Loucy (cell line): ENCODE data around the gene C2orf68.

ENCODE experiments used
- H2AFZ ChIP-seq: fragments of 200-600 bp; sonication (generic); 2 replicates; pipeline ENCODE4 v1.6.0; 2016; ENCODE audit warnings: antibody characterized with exemption, mild to moderate bottlenecking, low read length, moderate library complexity
- H3F3A ChIP-seq: fragments of 200-600 bp; 2 replicates; pipeline ENCODE4 v1.6.0; 2016; ENCODE audit warnings: antibody characterized with exemption, low read depth, mild to moderate bottlenecking
- H3K27me3 ChIP-seq: fragments of 200-600 bp; sonication (generic); 2 replicates; pipeline ENCODE4 v1.6.1; 2014; ENCODE audit warnings: low read length, mild to moderate bottlenecking; ENCODE audit not compliant: insufficient read depth, poor library complexity, severe bottlenecking
- H3K36me3 ChIP-seq: fragments of 200-600 bp; sonication (generic); 2 replicates; pipeline ENCODE4 v1.6.1; 2016; ENCODE audit warnings: low read length; ENCODE audit not compliant: insufficient read depth
- H3K4me1 ChIP-seq: fragments of 200-600 bp; sonication (generic); 2 replicates; pipeline ENCODE4 v1.5.1; 2014; ENCODE audit warnings: low read length, mild to moderate bottlenecking; ENCODE audit not compliant: insufficient read depth, poor library complexity, severe bottlenecking
- H3K4me2 ChIP-seq: fragments of 200-600 bp; sonication (generic); 2 replicates; pipeline ENCODE4 v1.6.0; 2014; ENCODE audit warnings: antibody characterized with exemption, low read length, low read depth, mild to moderate bottlenecking; ENCODE audit not compliant: poor library complexity, severe bottlenecking
- H3K4me3 ChIP-seq: fragments of 200-600 bp; sonication (generic); 2 replicates; pipeline ENCODE4 v1.5.1; 2014; ENCODE audit warnings: low read length, mild to moderate bottlenecking, mixed read lengths; ENCODE audit not compliant: poor library complexity, severe bottlenecking
- H3K79me2 ChIP-seq: fragments of 200-600 bp; sonication (generic); 2 replicates; pipeline ENCODE4 v1.6.1; 2014; ENCODE audit warnings: low read length; ENCODE audit not compliant: insufficient read depth
- H3K9ac ChIP-seq: fragments of 200-600 bp; sonication (generic); 2 replicates; pipeline ENCODE4 v1.6.0; 2014; ENCODE audit warnings: mild to moderate bottlenecking, low read depth, low read length, moderate library complexity; ENCODE audit not compliant: poor library complexity, severe bottlenecking
- H3K9me2 ChIP-seq: fragments of 200-600 bp; sonication (generic); replicated peaks from 2 replicates; pipeline ENCODE4 v1.6.1; 2016; ENCODE audit warnings: low read depth, low read length, mixed read lengths
- H3K9me3 ChIP-seq: fragments of 200-600 bp; sonication (generic); 2 replicates; pipeline ENCODE4 v1.6.1; 2014; ENCODE audit warnings: mild to moderate bottlenecking, antibody characterized with exemption, low read length, low read depth; ENCODE audit not compliant: insufficient read depth
- H4K20me1 ChIP-seq: fragments of 200-600 bp; sonication (generic); 2 replicates; pipeline ENCODE4 v1.6.0; 2014; ENCODE audit warnings: antibody characterized with exemption, low read length, mild to moderate bottlenecking; ENCODE audit not compliant: insufficient read depth, poor library complexity, severe bottlenecking
- CTCF ChIP-seq: fragments of 200-600 bp; sonication (generic); conservative IDR thresholded peaks from 2 replicates; pipeline ENCODE4 v1.5.1; 2014; ENCODE audit warnings: mild to moderate bottlenecking, antibody characterized with exemption, low read length
- EZH2phosphoT487 ChIP-seq: fragments of 200-600 bp; IDR thresholded peaks from 2 replicates; pipeline ENCODE4 v1.6.1; 2018; ENCODE audit warnings: antibody characterized with exemption, mild to moderate bottlenecking, moderate library complexity, borderline replicate concordance

Gene C2orf68

DNA sequence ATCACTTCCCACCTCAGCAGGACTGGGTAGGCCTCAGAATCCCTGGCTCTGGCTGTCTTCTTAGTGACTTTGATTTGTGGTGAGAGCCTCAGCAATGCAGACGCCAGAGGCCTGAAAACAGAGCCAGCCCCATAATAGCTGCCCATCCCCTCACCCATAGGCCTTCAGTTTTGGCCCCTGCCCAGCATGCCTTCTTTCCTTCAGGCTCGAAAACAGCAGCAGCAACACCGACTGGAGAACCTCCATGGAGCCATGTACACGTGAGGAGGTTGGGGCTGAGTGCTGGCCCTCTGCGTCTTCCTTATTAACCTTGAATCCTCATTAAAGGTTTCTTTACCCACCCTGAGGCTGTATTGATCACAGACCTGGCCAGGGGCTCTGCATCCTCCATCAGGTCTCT, 14.6 kb downstream of the C2orf68 start:
- Histone ChIP-seq H3K36me3 (no peaks in the 10 kb centered on the region; the same call in 1 of the 2 replicates), H3K9ac (peak overlapping the region; percentile 89), H2AFZ (no peak overlapping the region), H3K4me3 (peak overlapping the region; percentile 97), H3K9me3 (no peaks in the 10 kb centered on the region), H4K20me1 (peaks cover 21% of the 10 kb centered on the region), H3K4me1 (peaks cover 30% of the 10 kb centered on the region), H3K79me2 (peaks cover 44% of the 10 kb centered on the region), H3K9me2 (no peaks in the 10 kb centered on the region), H3F3A (no peaks in the 10 kb centered on the region), H3K27me3 (no peaks in the 10 kb centered on the region), H3K4me2 (peak overlapping the region; percentile 96)
- TF ChIP-seq CTCF (no peak), EZH2phosphoT487 (no peak)

DNA sequence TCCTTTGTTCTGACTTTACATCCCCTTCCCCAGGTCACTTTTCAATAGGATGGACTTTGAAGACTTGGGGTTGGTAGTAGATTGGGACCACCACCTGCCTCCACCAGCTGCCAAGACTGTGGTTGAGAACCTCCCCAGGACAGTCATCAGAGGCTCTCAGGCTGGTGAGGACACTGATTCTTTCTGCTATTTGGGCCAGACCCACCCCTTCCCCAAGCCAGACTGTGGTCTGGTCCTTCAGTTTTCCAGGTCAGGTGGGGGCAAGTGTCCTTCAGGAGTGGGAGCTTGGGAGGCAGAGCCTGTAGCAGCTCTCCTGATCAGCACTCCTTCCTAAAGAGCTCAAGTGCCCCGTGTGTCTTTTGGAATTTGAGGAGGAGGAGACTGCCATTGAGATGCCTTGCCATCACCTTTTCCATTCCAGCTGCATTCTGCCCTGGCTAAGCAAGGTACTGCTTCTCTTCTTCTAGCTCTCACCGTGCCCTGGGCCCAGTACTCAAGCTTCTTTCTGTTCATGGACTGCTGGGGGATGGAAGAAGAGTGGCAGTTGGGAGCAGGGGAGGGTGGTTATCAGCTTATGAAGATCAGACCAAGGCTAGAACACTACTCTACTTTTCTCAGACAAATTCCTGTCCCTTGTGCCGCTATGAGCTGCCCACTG, 15.3 kb downstream of the C2orf68 start:
- H3K9me3 ChIP-seq, result no peaks in the 10 kb centered on the region
- no peaks in the 10 kb centered on the region for H3K27me3 ChIP-seq
- TF ChIP-seq CTCF (no peak), EZH2phosphoT487 (no peak)
- H4K20me1 ChIP-seq, result peaks cover 18% of the 10 kb centered on the region
- H3F3A ChIP-seq, result no peaks in the 10 kb centered on the region
- H2AFZ ChIP-seq, result no peak overlapping the region
- H3K9ac ChIP-seq, result peak overlapping the region; percentile 89
- H3K36me3 ChIP-seq, result no peaks in the 10 kb centered on the region; the same call in 1 of the 2 replicates
- peak overlapping the region; percentile 96 for H3K4me2 ChIP-seq
- H3K4me1 ChIP-seq, result peaks cover 27% of the 10 kb centered on the region
- H3K9me2 ChIP-seq, result no peaks in the 10 kb centered on the region
- peaks cover 44% of the 10 kb centered on the region for H3K79me2 ChIP-seq
- peak overlapping the region; percentile 97 for H3K4me3 ChIP-seq

- H3K27me3 ChIP-seq, result no peaks in the 10 kb centered on the region
- H2AFZ ChIP-seq, result peak overlapping the region; percentile 76
- no peaks in the 10 kb centered on the region for H3F3A ChIP-seq
- no peaks in the 10 kb centered on the region for H3K9me3 ChIP-seq
- TF ChIP-seq EZH2phosphoT487, result no peak
- no peak for TF ChIP-seq CTCF
- peak overlapping the region; percentile 89 for H3K9ac ChIP-seq
- H3K36me3 ChIP-seq, result no peaks in the 10 kb centered on the region; the same call in 1 of the 2 replicates
- peak overlapping the region; percentile 96 for H3K4me2 ChIP-seq
- H4K20me1 ChIP-seq, result peaks cover 18% of the 10 kb centered on the region
- peaks cover 45% of the 10 kb centered on the region for H3K79me2 ChIP-seq
- no peaks in the 10 kb centered on the region for H3K9me2 ChIP-seq
- H3K4me1 ChIP-seq, result peaks cover 27% of the 10 kb centered on the region
- peak overlapping the region; percentile 97 for H3K4me3 ChIP-seq
Measured at GRCh38 chr2:85596026-85596333, 15.9 kb downstream of the C2orf68 start.
